GM19395 (cell line): ENCODE data around the gene FAF1.

Experiments used
- ATAC-seq: cut with Tn5 transposase; IDR thresholded peaks from one replicate; pipeline ENCODE4 v1.9.1; 2021; ENCODE audit warnings: mild to moderate bottlenecking, moderate library complexity; ENCODE audit not compliant: unreplicated experiment

Gene FAF1

GRCh38 chr1:50710099-50710498 is 250.0 kb downstream of the FAF1 start:
- ATAC-seq, result no peak

- no peak for ATAC-seq
Measured at GRCh38 chr1:50707824-50708223, 252.2 kb downstream of the FAF1 start.

GRCh38 chr1:50705699-50706098 is 254.4 kb downstream of the FAF1 start:
- no peak for ATAC-seq

GRCh38 chr1:50705041-50705440 is 255.0 kb downstream of the FAF1 start:
- no peak for ATAC-seq

- no peak for ATAC-seq
Measured at GRCh38 chr1:50704126-50704525, 255.9 kb downstream of the FAF1 start.

GRCh38 chr1:50703240-50703639 is 256.8 kb downstream of the FAF1 start:
- ATAC-seq, result no peak

GRCh38 chr1:50702395-50702794 is 257.7 kb downstream of the FAF1 start:
- no peak for ATAC-seq

- ATAC-seq, result no peak
Measured at GRCh38 chr1:50701706-50702317, 258.3 kb downstream of the FAF1 start.

GRCh38 chr1:50700621-50701020 is 259.4 kb downstream of the FAF1 start:
- no peak for ATAC-seq

GRCh38 chr1:50700214-50700613 is 259.9 kb downstream of the FAF1 start:
- no peak for ATAC-seq

GRCh38 chr1:50699795-50700194 is 260.3 kb downstream of the FAF1 start:
- ATAC-seq, result no peak

GRCh38 chr1:50697440-50698421 is 262.3 kb downstream of the FAF1 start:
- no peak for ATAC-seq

GRCh38 chr1:50693829-50694228 is 266.2 kb downstream of the FAF1 start:
- no peak for ATAC-seq

GRCh38 chr1:50684185-50684584 is 275.9 kb downstream of the FAF1 start:
- ATAC-seq, result no peak

- no peak for ATAC-seq
Measured at GRCh38 chr1:50681931-50682330, 278.1 kb downstream of the FAF1 start.

- ATAC-seq, result no peak
Measured at GRCh38 chr1:50667710-50668356, 292.2 kb downstream of the FAF1 start.

GRCh38 chr1:50667272-50667671 is 292.8 kb downstream of the FAF1 start:
- ATAC-seq, result no peak

GRCh38 chr1:50666849-50667248 is 293.2 kb downstream of the FAF1 start:
- no peak for ATAC-seq

GRCh38 chr1:50665413-50665812 is 294.7 kb downstream of the FAF1 start:
- ATAC-seq, result no peak

- ATAC-seq, result no peak
Measured at GRCh38 chr1:50661626-50662025, 298.4 kb downstream of the FAF1 start.

- ATAC-seq, result no peak
Measured at GRCh38 chr1:50659107-50659662, 300.9 kb downstream of the FAF1 start.
